Gastrocnemius medialis (tissue), 4 donors: ENCODE results near the gene ERC1. TPM values are rescaled to one million over a fixed set of nuclear protein-coding genes. Genes with fewer than 3 reads are reported as not detected.
"Not testable (repeated sequence)": the region's sequence is repeated elsewhere in the genome, so short reads cannot be mapped to it uniquely, and the experiment has no call there.

ENCODE experiments used
- ATAC-seq, 2 donors: fragments of 150-250 bp; one replicate each; pipeline ENCODE4 v1.9.1; 2016
- DNase-seq, 2 donors: peaks; one replicate each; pipeline ENCODE4 v3.0.0-alpha.2; 2019
- H3K27ac ChIP-seq, 4 donors: fragments of 200-600 bp; sonication (generic); 1 replicate in 1 of 4; 2 replicates in 3 of 4; pipeline ENCODE4 v1.5.1; 2016 to 2018; ENCODE audit warnings: mild to moderate bottlenecking in 2 of 4, moderate library complexity in 1 of 4
- H3K27me3 ChIP-seq, 3 donors: fragments of 200-600 bp; sonication (generic) in 2 of 3; 1 replicate in 1 of 3; 2 replicates in 2 of 3; pipeline versions ENCODE4 v1.5.1 to v1.6.0; 2016 to 2019; ENCODE audit warnings: mild to moderate bottlenecking in 1 of 3, moderate library complexity in 1 of 3
- H3K36me3 ChIP-seq, 2 donors: fragments of 200-600 bp; sonication (generic) in 1 of 2; one replicate each; pipeline ENCODE4 v1.5.1; 2017 to 2018
- H3K4me1 ChIP-seq, 2 donors: fragments of 200-600 bp; sonication (generic) in 1 of 2; one replicate each; pipeline ENCODE4 v1.5.1; 2016 to 2017; ENCODE audit warnings: mild to moderate bottlenecking in 2 of 2
- H3K4me3 ChIP-seq, 4 donors: fragments of 200-600 bp; sonication (generic) in 3 of 4; 1 replicate in 1 of 4; 2 replicates in 3 of 4; pipeline ENCODE4 v1.5.1; 2016 to 2019; ENCODE audit warnings: mild to moderate bottlenecking in 2 of 4
- H3K9me3 ChIP-seq, 3 donors: fragments of 200-600 bp; sonication (generic) in 2 of 3; 1 replicate in 1 of 3; 2 replicates in 2 of 3; pipeline ENCODE4 v1.5.1; 2016 to 2019
- CTCF ChIP-seq, 5 experiments: fragments of 450-650 bp in 3 of 5; fragments of 200-600 bp in 2 of 5; sonication (generic) in 2 of 5; IDR thresholded peaks in 4 of 5; conservative IDR thresholded peaks in 1 of 5; 1 replicate in 4 of 5; 2 replicates in 1 of 5; pipeline ENCODE4 v1.5.1; 2016 to 2019; ENCODE audit warnings: antibody characterized with exemption in 5 of 5, mild to moderate bottlenecking in 3 of 5, moderate library complexity in 3 of 5
- POLR2A ChIP-seq, 2 donors: fragments of 450-650 bp; IDR thresholded peaks; one replicate each; pipeline ENCODE4 v1.6.1; 2017; ENCODE audit warnings: antibody characterized with exemption in 2 of 2, mild to moderate bottlenecking in 2 of 2, moderate library complexity in 2 of 2
- in situ Hi-C, 4 donors: fragments of 200-750 bp; cut with MboI; loops; one replicate each; pipeline versions ENCODE4 v1.15.0 to v1.8.0; 2017; ENCODE audit warnings: low sequenced_read_pairs in 4 of 4
- intact Hi-C: fragments of 100-400 bp; cut with DNase I; formaldehyde crosslinking; loops from one replicate; pipeline ENCODE4 v1.15.1; 2023; ENCODE audit warnings: low total_unique reads
- total RNA-seq, 4 donors: library from RNA; depleted of rRNA; stranded (reverse); fragments of >200 nt; gene quantifications; one replicate each; pipeline versions ENCODE4 v1.1.0 to v1.2.3, GENCODE V29; 2016

The ERC1 gene
- total RNA-seq, 4 donors from 2014 or later: 20.3 to 39.1 (median 23.5) TPM

GRCh38 chr12:998020-998874 lies 7.2 kb downstream of the ERC1 start:
- ATAC-seq (peak in 1 of 2 donors; percentile 66), DNase-seq (no peak)
- Histone ChIP-seq H3K9me3 (no peaks in the 10 kb centered on the region), H3K27me3 (no peaks in the 10 kb centered on the region), H3K27ac (peak overlapping the region in 1 of 4 donors; percentile 14), H3K4me1 (peaks cover 6 to 11% of the 10 kb centered on the region in 2 donors), H3K4me3 (no peak overlapping the region), H3K36me3 (no peaks in the 10 kb centered on the region)
- TF ChIP-seq CTCF (IDR thresholded peaks at IDR 0.05 in 4 of 5, conservative IDR thresholded peaks at IDR 0.05 in 1 of 5) (no peak), POLR2A (IDR thresholded peaks at IDR 0.05) (no peak)
- intact Hi-C loops (no loop called here), in situ Hi-C loops (loop anchor here in 2 of 4 donors (25.0 kb wide), 1 partner anchor 589 kb away; the partner anchor contains the start of gene FBXL14 (in 2 of the 2))

GRCh38 chr12:999736-1000135 lies 8.7 kb downstream of the ERC1 start:
- H3K36me3 ChIP-seq, H3K4me3 ChIP-seq, H3K9me3 ChIP-seq, intact Hi-C loops, H3K27ac ChIP-seq, H3K27me3 ChIP-seq, ATAC-seq, DNase-seq: not testable (repeated sequence)
- in situ Hi-C loops: loop anchor here in 2 of 4 donors (25.0 kb wide), 1 partner anchor 588 kb away; the partner anchor contains the start of gene FBXL14 (in 2 of the 2)
- H3K4me1 ChIP-seq: peaks cover 13 to 15% of the 10 kb centered on the region in 2 donors

GRCh38 chr12:1001507-1001906 lies 10.5 kb downstream of the ERC1 start:
- intact Hi-C loops: no loop called here
- H3K36me3 ChIP-seq: no peaks in the 10 kb centered on the region
- H3K4me3 ChIP-seq: no peak overlapping the region
- no peak for ATAC-seq
- TF ChIP-seq POLR2A (IDR thresholded peaks at IDR 0.05) (no peak), CTCF (IDR thresholded peaks at IDR 0.05 in 4 of 5, conservative IDR thresholded peaks at IDR 0.05 in 1 of 5) (no peak)
- H3K27me3 ChIP-seq: no peaks in the 10 kb centered on the region
- H3K27ac ChIP-seq: no peak overlapping the region
- in situ Hi-C loops: no loop called here
- no peak for DNase-seq
- H3K9me3 ChIP-seq: no peaks in the 10 kb centered on the region
- peaks cover 13 to 15% of the 10 kb centered on the region in 2 donors for H3K4me1 ChIP-seq

GRCh38 chr12:1003600-1004271 lies 12.7 kb downstream of the ERC1 start:
- DNase-seq: no peak
- Histone ChIP-seq H3K4me1 (peaks cover 12 to 16% of the 10 kb centered on the region in 2 donors), H3K27ac (no peak overlapping the region), H3K4me3 (no peak overlapping the region), H3K27me3 (no peaks in the 10 kb centered on the region), H3K36me3 (no peaks in the 10 kb centered on the region), H3K9me3 (no peaks in the 10 kb centered on the region)
- in situ Hi-C loops (no loop called here), intact Hi-C loops (no loop called here)
- no peak for ATAC-seq
- TF ChIP-seq POLR2A (IDR thresholded peaks at IDR 0.05) (no peak), CTCF (IDR thresholded peaks at IDR 0.05 in 4 of 5, conservative IDR thresholded peaks at IDR 0.05 in 1 of 5) (no peak)

- Histone ChIP-seq H3K4me3 (no peak overlapping the region), H3K27me3 (no peaks in the 10 kb centered on the region), H3K4me1 (peaks cover 12 to 13% of the 10 kb centered on the region in 2 donors), H3K9me3 (no peaks in the 10 kb centered on the region), H3K36me3 (no peaks in the 10 kb centered on the region), H3K27ac (no peak overlapping the region)
- intact Hi-C loops (no loop called here), in situ Hi-C loops (no loop called here)
- DNase-seq (no peak), ATAC-seq (no peak)
- TF ChIP-seq POLR2A (IDR thresholded peaks at IDR 0.05): no peak
- TF ChIP-seq CTCF (IDR thresholded peaks at IDR 0.05 in 4 of 5, conservative IDR thresholded peaks at IDR 0.05 in 1 of 5): no peak
Measured at GRCh38 chr12:1006255-1006654, 15.2 kb downstream of the ERC1 start.
